OCI-LY1 (cell line): ENCODE data around the gene SUN5.

Experiments
- CTCF ChIP-seq: fragments of 200-600 bp; sonication (generic), shearing (Covaris generic); IDR thresholded peaks from 2 replicates; pipeline ENCODE4 v1.5.1; 2017; ENCODE audit warnings: mild to moderate bottlenecking, antibody characterized with exemption, low read length, moderate library complexity, mixed read lengths
- EZH2 ChIP-seq: fragments of 200-600 bp; sonication (generic), shearing (Covaris generic); IDR thresholded peaks from 2 replicates; pipeline ENCODE4 v1.8.0; 2017; ENCODE audit warnings: borderline replicate concordance, mixed run types, mild to moderate bottlenecking, antibody characterized with exemption, low read length, moderate library complexity, mixed read lengths

GRCh38 chr20:32966881-32967781 is 37.1 kb downstream of the SUN5 start:
- TF ChIP-seq CTCF (no peak), EZH2 (no peak)
